CD4-positive, alpha-beta T cell (primary cell): ENCODE measurements around the gene PTPRN2. TPM values are rescaled to one million over a fixed set of nuclear protein-coding genes. Genes with fewer than 3 reads are reported as not detected.

Experiments used
- ATAC-seq: fragments of 200-7000 bp; cut with Tn5 transposase; one replicate; pipeline ENCODE4 v1.10.0; 2022; ENCODE audit warnings: mild to moderate bottlenecking; ENCODE audit not compliant: poor library complexity
- CTCF ChIA-PET: fragments of 350-600 bp; sonication (Branson Sonifier 250); formaldehyde crosslinking; loops from one replicate; lab custom pipeline; 2021; ENCODE audit warnings: antibody characterized with exemption, inconsistent platforms; lab: Charles Lee
- POLR2A ChIA-PET: fragments of 350-600 bp; sonication (Branson Sonifier 250); formaldehyde crosslinking; loops from one replicate; lab custom pipeline; 2021; ENCODE audit warnings: antibody characterized with exemption, inconsistent platforms; lab: Charles Lee
- DNase-seq, 14 experiments: peaks; one replicate each; pipeline ENCODE4 v3.0.0-alpha.2; 2013 to 2020; ENCODE audit warnings: mixed read lengths in 2 of 14
- H3K27ac ChIP-seq, 2 donors: one replicate each; pipeline versions ENCODE4 v1.5.1 to v1.7.0; 2013; ENCODE audit warnings: low read length in 2 of 2, low read depth in 1 of 2, mild to moderate bottlenecking in 1 of 2
- H3K27me3 ChIP-seq, 2 experiments: 1 replicate in 1 of 2; 2 replicates in 1 of 2; pipeline versions ENCODE4 v1.6.1 to v1.7.0; 2013; ENCODE audit warnings: low read length in 2 of 2, control low read depth in 1 of 2, mild to moderate bottlenecking in 1 of 2, moderate library complexity in 1 of 2; ENCODE audit not compliant: insufficient read depth in 2 of 2, control insufficient read depth in 1 of 2
- H3K36me3 ChIP-seq: one replicate; pipeline ENCODE4 v1.6.1; 2013; ENCODE audit warnings: low read length, control low read depth; ENCODE audit not compliant: insufficient read depth
- H3K4me1 ChIP-seq: one replicate; pipeline ENCODE4 v1.6.1; 2013; ENCODE audit warnings: low read length, control low read depth; ENCODE audit not compliant: insufficient read depth
- H3K4me3 ChIP-seq: one replicate; pipeline ENCODE4 v1.5.1; 2013; ENCODE audit warnings: mild to moderate bottlenecking, low read length, moderate library complexity
- H3K9me3 ChIP-seq, 2 experiments: 1 replicate in 1 of 2; 2 replicates in 1 of 2; pipeline versions ENCODE4 v1.6.1 to v1.7.0; 2013; ENCODE audit warnings: low read length in 2 of 2, mild to moderate bottlenecking in 2 of 2, control low read depth in 1 of 2, moderate library complexity in 1 of 2; ENCODE audit not compliant: control insufficient read depth in 1 of 2, insufficient read depth in 1 of 2
- H3K27ac Mint-ChIP-seq: one replicate; pipeline ENCODE4 v1.8.0; 2020; ENCODE audit warnings: mixed read lengths
- H3K27me3 Mint-ChIP-seq: one replicate; pipeline ENCODE4 v1.8.0; 2021; ENCODE audit warnings: mixed read lengths
- H3K36me3 Mint-ChIP-seq: one replicate; pipeline ENCODE4 v1.8.0; 2021; ENCODE audit warnings: low read depth, mixed read lengths
- H3K4me1 Mint-ChIP-seq: one replicate; pipeline ENCODE4 v1.8.0; 2021; ENCODE audit warnings: low read depth, mixed read lengths
- H3K4me3 Mint-ChIP-seq: one replicate; pipeline ENCODE4 v1.8.0; 2020; ENCODE audit warnings: mild to moderate bottlenecking, mixed read lengths
- H3K9me3 Mint-ChIP-seq: one replicate; pipeline ENCODE4 v1.8.0; 2020; ENCODE audit warnings: mixed read lengths
- CTCF ChIP-seq: fragments of 200-600 bp; IDR thresholded peaks from one replicate; pipeline ENCODE4 v1.8.0; 2022; ENCODE audit warnings: antibody characterized with exemption, mild to moderate bottlenecking
- intact Hi-C, 2 experiments: fragments of 100-400 bp; cut with DNase I in 1 of 2; cut with micrococcal nuclease in 1 of 2; formaldehyde crosslinking; loops; one replicate each; pipeline versions ENCODE4 v1.15.1 to v1.9.0; 2023 to 2025; cut with DNase I, micrococcal nuclease
- total RNA-seq, 174 experiments: library from RNA in 2 of 174; stranded (reverse) in 2 of 174; gene quantifications; one replicate each; pipeline ENCODE4 v1.2.3 and lab custom pipeline; 2021 to 2026

PTPRN2 gene
- total RNA-seq, 2 experiments from 2014 or later: 0.34 to 0.44 TPM

- Mint-ChIP-seq H3K4me3 (no peak overlapping the region), H3K9me3 (peaks cover 4% of the 10 kb centered on the region), H3K27me3 (no peaks in the 10 kb centered on the region), H3K27ac (no peak overlapping the region), H3K36me3 (no peaks in the 10 kb centered on the region), H3K4me1 (no peaks in the 10 kb centered on the region)
- no peaks in the 10 kb centered on the region for H3K4me1 ChIP-seq
- no peak for TF ChIP-seq CTCF
- H3K4me3 ChIP-seq: no peak overlapping the region
- intact Hi-C loops: no loop called here
- H3K36me3 ChIP-seq: no peaks in the 10 kb centered on the region
- DNase-seq (no peak), ATAC-seq (no peak)
- H3K27me3 ChIP-seq: no peaks in the 10 kb centered on the region
- no peak overlapping the region for H3K27ac ChIP-seq
- POLR2A ChIA-PET: no interaction called here
- H3K9me3 ChIP-seq: peaks cover 0 to 29% of the 10 kb centered on the region in 2 experiments
- CTCF ChIA-PET: no interaction called here
Observed at GRCh38 chr7:158239290-158239981, 348.2 kb downstream of the PTPRN2 start.

- Mint-ChIP-seq H3K4me3 (no peak overlapping the region), H3K4me1 (no peaks in the 10 kb centered on the region), H3K27me3 (no peaks in the 10 kb centered on the region), H3K9me3 (peaks cover 4% of the 10 kb centered on the region), H3K36me3 (no peaks in the 10 kb centered on the region), H3K27ac (no peak overlapping the region)
- DNase-seq: no peak
- Histone ChIP-seq H3K27me3 (no peaks in the 10 kb centered on the region), H3K4me3 (no peak overlapping the region), H3K36me3 (no peaks in the 10 kb centered on the region), H3K9me3 (peaks cover 0 to 29% of the 10 kb centered on the region in 2 experiments), H3K4me1 (no peaks in the 10 kb centered on the region), H3K27ac (no peak overlapping the region)
- no peak for TF ChIP-seq CTCF
- ATAC-seq: no peak
- intact Hi-C loops: no loop called here
- CTCF ChIA-PET: no interaction called here
- POLR2A ChIA-PET: no interaction called here
Observed at GRCh38 chr7:158238616-158239289, 348.9 kb downstream of the PTPRN2 start.

- no peak for DNase-seq
- Histone ChIP-seq H3K4me1 (no peaks in the 10 kb centered on the region), H3K27ac (no peak overlapping the region), H3K27me3 (no peaks in the 10 kb centered on the region), H3K4me3 (no peak overlapping the region), H3K36me3 (no peaks in the 10 kb centered on the region), H3K9me3 (peaks cover 0 to 29% of the 10 kb centered on the region in 2 experiments)
- no peaks in the 10 kb centered on the region for H3K27me3 Mint-ChIP-seq
- no peaks in the 10 kb centered on the region for H3K4me1 Mint-ChIP-seq
- intact Hi-C loops: no loop called here
- no peak for TF ChIP-seq CTCF
- H3K4me3 Mint-ChIP-seq: no peak overlapping the region
- CTCF ChIA-PET: no interaction called here
- H3K9me3 Mint-ChIP-seq: peaks cover 5% of the 10 kb centered on the region
- POLR2A ChIA-PET: no interaction called here
- ATAC-seq: no peak
- H3K36me3 Mint-ChIP-seq: no peaks in the 10 kb centered on the region
- no peak overlapping the region for H3K27ac Mint-ChIP-seq
Observed at GRCh38 chr7:158237672-158238335, 349.8 kb downstream of the PTPRN2 start.
